ENCODE data around the gene FAM234B. TPM values are rescaled to one million over a fixed set of nuclear protein-coding genes. Genes with fewer than 3 reads are reported as not detected.

FAM234B gene
- total RNA-seq, 1 donor: 3.3 TPM

DNA sequence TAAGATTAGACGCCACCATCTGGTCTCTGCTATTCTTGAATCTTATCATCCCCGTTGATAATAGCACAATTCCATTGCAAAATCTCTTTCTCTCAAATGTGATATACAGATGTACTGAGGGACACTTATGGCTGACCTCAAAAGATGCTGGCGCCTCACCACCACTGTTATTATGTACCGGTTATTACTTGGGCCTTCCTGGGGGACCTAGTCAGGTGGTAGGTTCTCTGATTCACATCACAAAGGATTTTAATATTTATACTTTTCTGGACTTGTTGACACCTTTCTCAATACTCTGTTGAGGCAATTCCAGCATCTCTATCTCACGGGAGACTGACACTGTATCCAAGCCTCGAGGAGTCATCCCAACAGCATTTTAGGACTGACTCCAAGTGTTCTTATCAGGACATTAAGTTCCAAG lies 21.3 kb upstream of the FAM234B start:
- no peak overlapping the region for H3K4me3 ChIP-seq (ENCODE audit: low read depth, low read length)
- TF ChIP-seq, protein P1, sequence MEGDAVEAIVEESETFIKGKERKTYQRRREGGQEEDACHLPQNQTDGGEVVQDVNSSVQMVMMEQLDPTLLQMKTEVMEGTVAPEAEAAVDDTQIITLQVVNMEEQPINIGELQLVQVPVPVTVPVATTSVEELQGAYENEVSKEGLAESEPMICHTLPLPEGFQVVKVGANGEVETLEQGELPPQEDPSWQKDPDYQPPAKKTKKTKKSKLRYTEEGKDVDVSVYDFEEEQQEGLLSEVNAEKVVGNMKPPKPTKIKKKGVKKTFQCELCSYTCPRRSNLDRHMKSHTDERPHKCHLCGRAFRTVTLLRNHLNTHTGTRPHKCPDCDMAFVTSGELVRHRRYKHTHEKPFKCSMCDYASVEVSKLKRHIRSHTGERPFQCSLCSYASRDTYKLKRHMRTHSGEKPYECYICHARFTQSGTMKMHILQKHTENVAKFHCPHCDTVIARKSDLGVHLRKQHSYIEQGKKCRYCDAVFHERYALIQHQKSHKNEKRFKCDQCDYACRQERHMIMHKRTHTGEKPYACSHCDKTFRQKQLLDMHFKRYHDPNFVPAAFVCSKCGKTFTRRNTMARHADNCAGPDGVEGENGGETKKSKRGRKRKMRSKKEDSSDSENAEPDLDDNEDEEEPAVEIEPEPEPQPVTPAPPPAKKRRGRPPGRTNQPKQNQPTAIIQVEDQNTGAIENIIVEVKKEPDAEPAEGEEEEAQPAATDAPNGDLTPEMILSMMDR (IDR thresholded peaks at IDR 0.05; ENCODE audit: insufficient read depth, low read length): no peak
- peak; percentile 81 for DNase-seq (ENCODE audit: low read depth)

DNA sequence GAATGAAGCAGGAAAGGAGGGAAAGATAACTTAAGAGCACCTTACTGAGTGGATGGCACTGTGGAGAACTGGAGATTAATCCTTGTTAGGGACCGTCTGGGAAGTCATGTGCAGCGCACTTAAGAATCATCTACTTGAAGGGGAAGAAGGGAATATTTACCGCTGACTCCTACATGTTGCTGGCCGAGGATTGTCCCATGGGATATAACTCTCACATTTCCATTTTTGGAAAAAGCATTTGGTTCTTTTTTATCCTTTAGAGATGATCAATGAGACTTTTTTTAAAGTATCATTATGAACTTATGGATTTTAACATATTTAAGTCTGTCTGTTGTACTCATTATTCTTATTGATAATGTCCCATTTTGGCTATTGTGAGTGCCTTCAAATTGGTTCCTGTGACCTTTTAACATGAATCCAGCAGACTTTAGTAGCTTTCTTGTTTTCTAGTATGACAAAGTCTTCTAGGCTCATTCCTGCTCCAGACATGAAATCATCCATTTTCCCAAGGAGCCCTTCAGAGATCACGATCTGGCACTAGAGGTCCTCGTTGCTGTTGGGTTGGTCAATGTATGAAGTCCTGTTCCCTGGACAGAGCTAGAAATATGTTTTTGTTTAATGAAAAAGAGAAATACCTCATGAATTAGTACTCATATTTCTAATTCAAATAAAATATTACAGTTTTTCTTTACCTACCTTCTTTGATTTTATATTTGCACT lies 20.2 kb upstream of the FAM234B start:
- peak; percentile 77 for DNase-seq (ENCODE audit: low read depth)
- no peak overlapping the region for H3K4me3 ChIP-seq (ENCODE audit: low read depth, low read length)
- TF ChIP-seq, protein P1 (IDR thresholded peaks at IDR 0.05; ENCODE audit: insufficient read depth, low read length): peak; percentile 57

DNA sequence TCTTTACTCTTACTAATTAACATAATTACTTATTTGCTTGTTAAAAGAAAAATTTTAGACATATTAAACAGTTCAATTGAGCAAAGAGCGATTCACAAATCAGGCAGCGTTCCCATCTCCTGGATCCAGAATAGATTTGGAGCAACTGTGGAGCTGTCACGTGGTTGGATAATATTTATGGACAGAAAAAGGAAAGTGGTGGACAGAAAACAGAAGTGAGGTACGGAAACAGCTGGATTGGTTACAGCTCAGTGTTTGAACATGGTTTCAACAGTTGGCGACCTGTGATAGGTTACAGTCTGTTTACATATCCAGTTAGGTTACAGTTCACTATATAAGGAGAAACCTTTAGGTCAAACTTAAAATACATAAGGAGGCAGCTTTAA lies 19.7 kb upstream of the FAM234B start:
- DNase-seq (ENCODE audit: low read depth): no peak
- H3K4me3 ChIP-seq (ENCODE audit: low read depth, low read length): no peak overlapping the region
- TF ChIP-seq, protein P1 (IDR thresholded peaks at IDR 0.05; ENCODE audit: insufficient read depth, low read length): no peak

DNA sequence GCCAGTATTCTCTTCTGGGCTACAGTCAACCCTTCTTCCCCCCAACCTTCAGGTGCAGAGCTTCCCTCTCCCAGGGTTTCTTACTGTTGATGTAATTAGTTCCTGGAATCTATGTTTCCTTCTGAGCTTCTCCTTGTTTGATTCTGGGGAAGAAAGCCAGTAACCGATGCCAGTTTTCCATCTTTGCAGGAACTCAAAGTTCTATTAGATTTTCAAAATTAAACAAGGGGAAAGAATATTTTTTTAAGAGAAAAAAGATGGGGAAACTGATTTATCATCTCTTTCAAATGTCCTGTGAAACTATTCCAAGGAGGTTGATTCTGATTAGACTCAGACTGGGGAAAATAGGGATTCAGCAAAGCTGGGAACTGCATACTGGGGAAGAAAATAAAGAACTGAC lies 17.9 kb upstream of the FAM234B start:
- no peak overlapping the region for H3K4me3 ChIP-seq (ENCODE audit: low read depth, low read length)
- DNase-seq (ENCODE audit: low read depth): peak; percentile 9
- TF ChIP-seq, protein P1 (IDR thresholded peaks at IDR 0.05; ENCODE audit: insufficient read depth, low read length): no peak

DNA sequence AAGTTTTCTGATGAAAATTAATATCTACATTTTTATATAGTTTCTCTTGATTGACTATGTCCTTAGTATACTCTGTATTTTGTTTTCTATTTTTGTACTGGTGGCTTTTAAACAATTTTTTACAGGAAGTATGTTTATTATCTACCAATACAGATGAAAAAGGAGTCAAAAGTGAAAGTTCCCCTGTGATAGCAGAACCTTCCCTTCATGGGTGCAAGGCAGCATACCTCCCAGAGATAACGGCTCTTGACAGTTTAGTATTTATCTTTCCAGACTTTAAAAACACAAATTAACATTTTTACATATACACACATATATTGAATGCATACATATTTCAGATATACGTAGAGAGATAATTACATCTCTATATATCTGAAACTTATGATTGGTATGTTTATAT lies 17.1 kb upstream of the FAM234B start:
- no peak overlapping the region for H3K4me3 ChIP-seq (ENCODE audit: low read depth, low read length)
- no peak for DNase-seq (ENCODE audit: low read depth)
- TF ChIP-seq, protein P1 (IDR thresholded peaks at IDR 0.05; ENCODE audit: insufficient read depth, low read length): no peak

DNA sequence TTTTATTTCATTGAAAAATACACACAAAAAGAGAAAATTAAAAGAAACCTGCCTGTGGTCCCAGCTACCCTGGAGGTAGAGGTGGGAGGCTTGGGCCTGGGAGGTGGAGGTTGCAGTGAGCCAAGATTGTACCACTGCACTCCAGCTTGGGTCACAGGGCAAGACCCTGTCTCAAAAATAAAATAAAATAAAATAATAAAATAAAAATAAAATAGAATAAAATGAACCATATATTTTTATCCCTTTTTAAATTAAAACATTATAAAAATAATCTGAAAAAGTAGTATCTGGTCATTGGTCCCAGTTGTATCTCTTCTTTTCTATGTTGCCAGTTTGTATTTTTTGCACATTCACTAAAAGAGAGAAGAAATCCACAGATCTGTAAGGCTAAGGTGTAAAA lies 16.7 kb upstream of the FAM234B start:
- no peak for DNase-seq (ENCODE audit: low read depth)
- H3K4me3 ChIP-seq (ENCODE audit: low read depth, low read length): no peak overlapping the region
- TF ChIP-seq, protein P1 (IDR thresholded peaks at IDR 0.05; ENCODE audit: insufficient read depth, low read length): no peak
